Neutrophil (primary cell): ENCODE measurements around the gene TRAF3.

Source experiments
- H3K27ac ChIP-seq: fragments of 200-600 bp; sonication (generic); 2 replicates; pipeline ENCODE4 v1.5.1; 2016; ENCODE audit warnings: mild to moderate bottlenecking, moderate library complexity
- H3K27me3 ChIP-seq: fragments of 200-600 bp; sonication (generic); 2 replicates; pipeline ENCODE4 v1.6.0; 2016; ENCODE audit warnings: mild to moderate bottlenecking
- H3K36me3 ChIP-seq: fragments of 200-600 bp; sonication (generic); 2 replicates; pipeline ENCODE4 v1.5.1; 2017
- H3K4me1 ChIP-seq, 2 experiments: fragments of 200-600 bp in 1 of 2; sonication (generic) in 1 of 2; 1 replicate in 1 of 2; 2 replicates in 1 of 2; pipeline versions ENCODE4 v1.5.1 to v1.6.1; 2013 to 2016; ENCODE audit warnings: low read depth in 1 of 2, low read length in 1 of 2, mild to moderate bottlenecking in 1 of 2, moderate library complexity in 1 of 2; ENCODE audit not compliant: control insufficient read depth in 1 of 2, insufficient read depth in 1 of 2
- H3K4me3 ChIP-seq, 2 experiments: fragments of 200-600 bp in 1 of 2; sonication (generic) in 1 of 2; 1 replicate in 1 of 2; 2 replicates in 1 of 2; pipeline ENCODE4 v1.5.1; 2013 to 2016; ENCODE audit warnings: low read depth in 1 of 2, low read length in 1 of 2, mild to moderate bottlenecking in 1 of 2, moderate library complexity in 1 of 2
- H3K9me3 ChIP-seq: fragments of 200-600 bp; sonication (generic); 2 replicates; pipeline ENCODE4 v1.5.1; 2016
- TF ChIP-seq, protein P1 (sequence below): fragments of 200-600 bp; sonication (generic); IDR thresholded peaks from 2 replicates; pipeline ENCODE4 v1.5.1; 2016; ENCODE audit warnings: antibody characterized with exemption

The TRAF3 gene

DNA sequence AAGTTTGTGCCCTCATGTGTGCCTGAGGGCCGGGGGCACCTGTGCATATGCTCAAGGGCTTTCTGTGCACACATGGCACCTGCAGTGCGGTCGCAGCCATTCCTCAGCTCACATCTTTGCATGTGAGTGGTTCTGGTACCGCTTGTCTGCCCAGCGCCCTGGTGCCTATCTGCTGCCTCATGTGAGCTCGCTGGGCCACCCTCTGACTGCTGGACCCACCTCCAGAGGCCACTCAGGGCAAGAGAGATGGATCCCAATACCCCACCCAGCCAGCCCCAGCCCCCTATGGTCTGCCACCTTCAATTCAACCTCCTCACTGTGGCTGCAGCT, 139.8 kb downstream of the TRAF3 start:
- Histone ChIP-seq H3K27me3 (peaks cover 29% of the 10 kb centered on the region), H3K36me3 (peaks cover 16% of the 10 kb centered on the region), H3K4me3 (no peak overlapping the region), H3K4me1 (no peaks in the 10 kb centered on the region), H3K27ac (no peak overlapping the region), H3K9me3 (no peaks in the 10 kb centered on the region)
- TF ChIP-seq, protein P1, sequence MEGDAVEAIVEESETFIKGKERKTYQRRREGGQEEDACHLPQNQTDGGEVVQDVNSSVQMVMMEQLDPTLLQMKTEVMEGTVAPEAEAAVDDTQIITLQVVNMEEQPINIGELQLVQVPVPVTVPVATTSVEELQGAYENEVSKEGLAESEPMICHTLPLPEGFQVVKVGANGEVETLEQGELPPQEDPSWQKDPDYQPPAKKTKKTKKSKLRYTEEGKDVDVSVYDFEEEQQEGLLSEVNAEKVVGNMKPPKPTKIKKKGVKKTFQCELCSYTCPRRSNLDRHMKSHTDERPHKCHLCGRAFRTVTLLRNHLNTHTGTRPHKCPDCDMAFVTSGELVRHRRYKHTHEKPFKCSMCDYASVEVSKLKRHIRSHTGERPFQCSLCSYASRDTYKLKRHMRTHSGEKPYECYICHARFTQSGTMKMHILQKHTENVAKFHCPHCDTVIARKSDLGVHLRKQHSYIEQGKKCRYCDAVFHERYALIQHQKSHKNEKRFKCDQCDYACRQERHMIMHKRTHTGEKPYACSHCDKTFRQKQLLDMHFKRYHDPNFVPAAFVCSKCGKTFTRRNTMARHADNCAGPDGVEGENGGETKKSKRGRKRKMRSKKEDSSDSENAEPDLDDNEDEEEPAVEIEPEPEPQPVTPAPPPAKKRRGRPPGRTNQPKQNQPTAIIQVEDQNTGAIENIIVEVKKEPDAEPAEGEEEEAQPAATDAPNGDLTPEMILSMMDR, result no peak

DNA sequence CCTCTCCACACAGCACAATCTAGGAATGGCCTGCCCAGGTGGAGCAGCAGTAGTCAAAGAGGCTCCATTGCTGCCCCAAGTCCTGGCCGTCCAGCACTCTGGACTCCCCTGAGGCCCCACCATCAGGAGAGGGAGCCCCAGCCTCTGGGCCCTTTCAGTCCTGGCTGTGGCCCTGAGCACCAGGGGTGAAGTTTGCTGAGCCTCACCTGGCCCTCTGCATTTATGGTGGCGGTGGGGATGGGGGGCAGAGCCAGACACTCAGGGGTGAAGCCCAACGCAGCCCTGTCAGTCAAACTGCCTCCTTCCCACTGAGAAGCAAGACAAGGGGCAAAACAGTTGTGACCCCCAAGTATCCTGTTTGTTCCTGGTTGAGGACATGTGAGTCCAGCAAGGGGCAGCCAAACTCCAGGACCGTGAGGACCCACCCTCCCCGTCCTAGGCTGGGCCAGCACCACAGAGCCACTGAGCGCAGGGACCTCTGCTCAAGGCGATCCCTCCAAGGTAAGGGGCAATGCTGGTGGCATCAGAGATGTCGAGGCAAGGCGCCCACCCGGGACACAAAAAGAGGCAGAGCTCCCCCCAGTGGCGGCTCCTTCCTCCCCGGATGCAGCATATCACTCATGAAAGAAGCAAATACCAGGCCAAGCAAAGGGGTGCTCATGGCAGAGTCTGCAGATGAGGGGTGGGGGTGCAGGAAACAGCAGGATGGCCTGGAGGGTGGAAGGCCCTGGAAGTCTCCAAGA, 140.4 kb downstream of the TRAF3 start:
- Histone ChIP-seq H3K27ac (no peak overlapping the region), H3K4me3 (no peak overlapping the region), H3K36me3 (peaks cover 10% of the 10 kb centered on the region), H3K4me1 (no peaks in the 10 kb centered on the region), H3K27me3 (peaks cover 35% of the 10 kb centered on the region), H3K9me3 (no peaks in the 10 kb centered on the region)
- TF ChIP-seq, protein P1, result no peak

DNA sequence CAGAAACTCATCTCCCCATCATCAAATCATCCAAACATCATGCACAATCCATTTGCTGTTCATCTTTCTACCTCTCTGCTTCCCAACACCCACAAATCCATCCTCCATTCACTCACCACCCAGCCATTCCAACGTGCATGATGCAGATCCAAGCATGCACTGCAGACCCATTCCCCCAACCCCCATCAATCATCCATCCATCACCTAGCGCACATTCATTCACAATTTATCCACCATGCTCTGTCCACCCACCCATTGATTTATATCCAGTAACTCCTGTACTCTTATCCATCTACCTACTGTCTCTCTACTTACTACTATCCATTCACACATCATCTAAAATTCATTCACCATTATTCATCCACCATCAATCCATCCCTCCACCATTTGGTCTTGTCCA, 141.2 kb downstream of the TRAF3 start:
- H3K4me1 ChIP-seq, result no peaks in the 10 kb centered on the region
- no peak overlapping the region for H3K27ac ChIP-seq
- H3K4me3 ChIP-seq, result no peak overlapping the region
- no peaks in the 10 kb centered on the region for H3K9me3 ChIP-seq
- H3K36me3 ChIP-seq, result peaks cover 6% of the 10 kb centered on the region
- H3K27me3 ChIP-seq, result peaks cover 43% of the 10 kb centered on the region
- TF ChIP-seq, protein P1, result no peak

DNA sequence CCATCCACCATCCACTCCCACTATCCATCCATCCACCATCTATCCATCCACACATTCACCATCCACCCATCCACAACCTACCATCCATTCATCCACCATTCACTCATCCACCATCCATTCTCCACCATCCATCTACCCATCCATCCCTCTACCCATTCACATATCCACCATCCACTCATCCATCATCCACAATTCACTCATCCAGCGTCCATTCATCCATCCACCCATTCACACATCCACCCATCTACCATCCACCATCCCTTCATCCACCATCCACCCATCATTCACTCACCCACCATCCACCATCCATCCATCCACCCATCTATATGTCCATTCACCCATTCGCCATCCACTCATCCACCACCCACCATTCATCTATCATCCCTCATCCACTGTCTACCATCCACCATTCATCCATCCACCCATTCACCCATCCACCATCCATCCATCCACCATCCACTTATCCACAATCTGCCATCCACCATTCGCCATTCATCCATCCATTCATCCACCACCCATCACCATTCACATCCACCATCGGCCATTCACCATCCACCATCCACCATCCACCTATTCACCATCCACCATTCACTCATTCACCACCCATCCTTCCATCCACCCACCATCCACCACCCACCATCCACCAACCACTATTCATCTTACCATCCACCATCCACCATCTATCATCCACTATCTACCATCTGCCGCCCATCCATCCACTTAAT, 143.2 kb downstream of the TRAF3 start:
- peaks cover 63% of the 10 kb centered on the region for H3K27me3 ChIP-seq
- no peaks in the 10 kb centered on the region for H3K9me3 ChIP-seq
- no peaks in the 10 kb centered on the region for H3K4me1 ChIP-seq
- TF ChIP-seq, protein P1, result no peak
- H3K36me3 ChIP-seq, result no peaks in the 10 kb centered on the region
- H3K4me3 ChIP-seq, result no peak overlapping the region
- H3K27ac ChIP-seq, result no peak overlapping the region

DNA sequence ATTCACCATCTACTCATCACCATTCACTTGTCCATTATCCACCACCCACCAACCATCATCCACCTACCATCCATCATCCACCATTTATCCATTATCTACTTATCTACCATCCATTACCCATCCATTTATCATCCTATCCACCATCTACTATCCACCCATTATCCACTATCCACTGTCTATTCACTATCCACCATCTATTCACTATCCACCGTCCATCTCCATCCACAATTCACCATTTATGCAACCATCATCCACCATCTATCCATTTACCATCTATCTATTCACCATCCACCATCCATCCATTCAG, 143.7 kb downstream of the TRAF3 start:
- no peak overlapping the region for H3K4me3 ChIP-seq
- no peaks in the 10 kb centered on the region for H3K9me3 ChIP-seq
- H3K27ac ChIP-seq, result no peak overlapping the region
- TF ChIP-seq, protein P1, result no peak
- peaks cover 68% of the 10 kb centered on the region for H3K27me3 ChIP-seq
- no peaks in the 10 kb centered on the region for H3K4me1 ChIP-seq
- no peaks in the 10 kb centered on the region for H3K36me3 ChIP-seq
